ENCODE results near the gene GUSB. TPM values are rescaled to one million over a fixed set of nuclear protein-coding genes. Genes with fewer than 3 reads are reported as not detected.
"Not testable (repeated sequence)": the region's sequence is repeated elsewhere in the genome, so short reads cannot be mapped to it uniquely, and the experiment has no call there.

Gene GUSB
- total and polyA plus RNA-seq, 9 of the 15 experiments (the other 6 are each of a cell fraction or from before 2014, with no cell fraction given), result 22.7 to 102 (median 60.1) TPM

DNA sequence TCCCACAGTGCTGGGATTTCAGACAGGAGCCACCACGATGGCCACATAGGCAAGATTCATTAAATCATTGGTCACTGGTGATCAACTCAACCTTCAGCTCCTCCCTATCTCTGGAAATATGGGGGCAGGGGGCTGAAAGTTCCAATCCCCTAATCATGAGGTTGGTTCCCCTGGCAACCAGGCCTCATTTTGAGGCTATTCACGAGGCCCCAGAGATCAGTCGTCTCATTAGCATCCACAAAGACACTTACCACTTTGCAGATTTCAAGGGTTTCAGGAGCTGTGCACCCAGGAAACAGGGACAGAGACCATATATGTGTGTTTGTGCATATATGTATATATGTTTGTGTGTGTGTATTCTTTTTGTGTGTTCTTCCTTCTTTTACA, 7.7 kb upstream of the GUSB start:
- WGBS (ENCODE audit: insufficient coverage, low coverage, missing lambda C conversion rate), result 31% methylated on average over 3 of the region's 3 CpGs
- H3K4me3 ChIP-seq, result no peak overlapping the region
- FAIRE-seq, result no peak

GRCh38 chr7:65988503-65988902, 6.5 kb upstream of the GUSB start:
- H4K20me1 ChIP-seq (replicated peaks; ENCODE audit: control insufficient read depth, insufficient read depth, low read length); H3K27me3 ChIP-seq (ENCODE audit: control insufficient read depth in 2 of 2, insufficient read depth in 2 of 2, low read length in 2 of 2); H3K27ac ChIP-seq (ENCODE audit: extremely low read depth, low read depth, low read length); H3K79me2 ChIP-seq (ENCODE audit: control insufficient read depth, insufficient read depth, low read length); H3K9me3 ChIP-seq (replicated peaks; ENCODE audit: control insufficient read depth, insufficient read depth, low read depth, low read length); CTCF ChIA-PET (ENCODE audit: low intra/inter-chr PET ratio); H3K9me1 ChIP-seq (ENCODE audit: control insufficient read depth, insufficient read depth, low read length); H3K4me3 ChIP-seq; H3K36me3 ChIP-seq (ENCODE audit: control insufficient read depth, insufficient read depth, low read length); DNase-seq (ENCODE audit: extremely low read depth in 1 of 4, low spot score in 3 of 4); in situ Hi-C loops (cut with MboI); BruUV-seq (replicated peaks); H3K9ac ChIP-seq (ENCODE audit: insufficient read depth in 1 of 2, low read depth in 2 of 2, low read length in 2 of 2); POLR2A ChIA-PET; intact Hi-C loops (cut with micrococcal nuclease); FAIRE-seq; H3K4me1 ChIP-seq (replicated peaks in 1 of 2; ENCODE audit: control insufficient read depth in 2 of 2, insufficient read depth in 2 of 2, low read length in 2 of 2): not testable (repeated sequence)
- WGBS (ENCODE audit: insufficient coverage, low coverage, missing lambda C conversion rate), result 67% methylated on average over 1 of the region's 1 CpG
- peak overlapping the region; percentile 59 for H3K4me2 ChIP-seq (ENCODE audit: insufficient read depth, low read length)
- 0 out of 4 replicates have a peak, but pooled peaks of 1 of the 2 experiments have one; percentile 2 for TF ChIP-seq FOXK2 (conservative IDR thresholded peaks at IDR 0.05 in 1 of 2, IDR thresholded peaks at IDR 0.05 in 1 of 2; ENCODE audit: low read depth in 2 of 2)
- peak; percentile 65 for TF ChIP-seq BCOR (IDR thresholded peaks at IDR 0.05)
- TF ChIP-seq ZBTB33 (CRISPR knock-in tag; IDR thresholded peaks at IDR 0.05), result peak; percentile 85
- TF ChIP-seq, protein P1, sequence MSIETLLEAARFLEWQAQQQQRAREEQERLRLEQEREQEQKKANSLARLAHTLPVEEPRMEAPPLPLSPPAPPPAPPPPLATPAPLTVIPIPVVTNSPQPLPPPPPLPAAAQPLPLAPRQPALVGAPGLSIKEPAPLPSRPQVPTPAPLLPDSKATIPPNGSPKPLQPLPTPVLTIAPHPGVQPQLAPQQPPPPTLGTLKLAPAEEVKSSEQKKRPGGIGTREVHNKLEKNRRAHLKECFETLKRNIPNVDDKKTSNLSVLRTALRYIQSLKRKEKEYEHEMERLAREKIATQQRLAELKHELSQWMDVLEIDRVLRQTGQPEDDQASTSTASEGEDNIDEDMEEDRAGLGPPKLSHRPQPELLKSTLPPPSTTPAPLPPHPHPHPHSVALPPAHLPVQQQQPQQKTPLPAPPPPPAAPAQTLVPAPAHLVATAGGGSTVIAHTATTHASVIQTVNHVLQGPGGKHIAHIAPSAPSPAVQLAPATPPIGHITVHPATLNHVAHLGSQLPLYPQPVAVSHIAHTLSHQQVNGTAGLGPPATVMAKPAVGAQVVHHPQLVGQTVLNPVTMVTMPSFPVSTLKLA (conservative IDR thresholded peaks at IDR 0.05), result 0 out of 4 replicates have a peak, but pooled peaks of 1 of the 2 experiments have one; percentile 7
- 0 out of 2 replicates have a peak, but pooled peaks have one; percentile 10 for TF ChIP-seq HDAC2 (IDR thresholded peaks at IDR 0.05)
- TF ChIP-seq ZNF232 (CRISPR knock-in tag; IDR thresholded peaks at IDR 0.05), result peak; percentile 30; the same call in 1 of the 2 replicates
- TF ChIP-seq ZNF121 (CRISPR knock-in tag; conservative IDR thresholded peaks at IDR 0.05), result peak; percentile 84
- peak; percentile 33 for ATAC-seq
- peak overlapping the region; percentile 63 for H2AFZ ChIP-seq (ENCODE audit: low read depth, low read length)

More for the DNA sequence above, 7.7 kb upstream of the GUSB start:
- Histone ChIP-seq H3K4me2 (ENCODE audit: insufficient read depth, low read length) (no peak overlapping the region), H3K9me1 (ENCODE audit: control insufficient read depth, insufficient read depth, low read length) (no peaks in the 10 kb centered on the region), H2AFZ (ENCODE audit: low read depth, low read length) (no peak overlapping the region), H3K36me3 (ENCODE audit: control insufficient read depth, insufficient read depth, low read length) (no peaks in the 10 kb centered on the region), H3K4me1 (replicated peaks in 1 of 2; ENCODE audit: control insufficient read depth in 2 of 2, insufficient read depth in 2 of 2, low read length in 2 of 2) (peaks cover 0 to 5% of the 10 kb centered on the region in 2 experiments; a peak in 2 of 5 replicates), H3K9ac (ENCODE audit: insufficient read depth in 1 of 2, low read depth in 2 of 2, low read length in 2 of 2) (no peak overlapping the region), H3K27ac (ENCODE audit: extremely low read depth, low read depth, low read length) (no peak overlapping the region), H3K79me2 (ENCODE audit: control insufficient read depth, insufficient read depth, low read length) (no peaks in the 10 kb centered on the region), H4K20me1 (replicated peaks; ENCODE audit: control insufficient read depth, insufficient read depth, low read length) (no peaks in the 10 kb centered on the region), H3K9me3 (replicated peaks; ENCODE audit: control insufficient read depth, insufficient read depth, low read depth, low read length) (no peaks in the 10 kb centered on the region), H3K27me3 (ENCODE audit: control insufficient read depth in 2 of 2, insufficient read depth in 2 of 2, low read length in 2 of 2) (no peaks in the 10 kb centered on the region)
- BruUV-seq (replicated peaks), result no TSS peak
- ATAC-seq, result no peak
- in situ Hi-C loops (cut with MboI) (no loop called here), intact Hi-C loops (cut with micrococcal nuclease) (no loop called here)
- ChIA-PET CTCF (ENCODE audit: low intra/inter-chr PET ratio) (no interaction called here), POLR2A (interaction anchor here (0.7 to 1.0 kb wide), 3 partner anchors 9 to 1363 kb away, joined by 3 read pairs; no protein-coding TSS in a partner anchor)
- no peak for DNase-seq (ENCODE audit: extremely low read depth in 1 of 4, low spot score in 3 of 4)
- no peak for TF ChIP-seq TOE1 (IDR thresholded peaks at IDR 0.05; ENCODE audit: borderline replicate concordance)
- no peak for TF ChIP-seq TOE1 (CRISPR knock-in tag; IDR thresholded peaks at IDR 0.05; ENCODE audit: borderline replicate concordance, low read depth)
- peak; percentile 32; the same call in 1 of the 2 replicates for TF ChIP-seq RFX1 (IDR thresholded peaks at IDR 0.05)
- TF ChIP-seq FOXA3 (CRISPR knock-in tag; conservative IDR thresholded peaks at IDR 0.05 in 1 of 2, IDR thresholded peaks at IDR 0.05 in 1 of 2), result no peak
- TF ChIP-seq ZNF146 (CRISPR knock-in tag; IDR thresholded peaks at IDR 0.05; ENCODE audit: unreplicated experiment), result no peak

Measured in K562 (cell line).